GM21390 (cell line): ENCODE data around the gene ORC6.

Experiments
- ATAC-seq: cut with Tn5 transposase; IDR thresholded peaks from one replicate; pipeline ENCODE4 v1.9.1; 2021; ENCODE audit not compliant: unreplicated experiment

The ORC6 gene

DNA sequence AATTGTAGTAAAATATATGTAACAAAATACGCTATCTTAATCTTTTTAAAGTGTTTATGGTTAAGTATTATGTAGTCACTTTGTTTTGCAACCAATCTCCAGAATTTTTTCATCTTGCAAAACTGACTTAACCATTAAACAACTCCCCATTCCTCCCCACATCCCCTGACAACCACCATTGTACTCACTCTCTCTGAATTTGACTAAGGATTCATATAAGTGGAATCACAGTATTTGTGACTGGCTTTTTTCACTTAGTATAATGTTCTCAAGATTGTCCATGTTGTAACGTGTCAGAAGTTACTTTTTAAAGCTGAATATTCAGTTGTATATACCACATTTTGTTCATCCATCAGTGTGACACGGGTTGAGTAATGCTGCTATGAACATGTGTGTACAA lies 10.6 kb downstream of the ORC6 start:
- no peak for ATAC-seq

DNA sequence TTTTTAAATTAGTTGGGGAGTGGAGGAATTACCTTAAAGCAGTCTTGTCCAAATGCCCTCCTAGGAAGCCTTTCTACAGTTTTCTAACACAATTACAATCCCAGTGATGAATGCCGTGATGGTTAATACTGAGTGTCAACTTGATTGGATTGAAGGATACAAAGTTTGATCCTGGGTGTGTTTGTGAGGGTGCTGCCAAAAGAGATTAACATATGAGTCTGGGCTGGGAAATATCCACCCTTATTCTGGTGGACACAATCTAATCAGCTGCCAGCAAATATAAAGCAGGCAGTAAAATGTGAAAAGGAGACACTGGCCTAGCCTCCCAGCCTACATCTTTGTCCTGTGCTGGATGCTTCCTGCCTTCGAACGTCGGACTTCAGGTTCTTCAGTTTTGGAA lies 12.2 kb downstream of the ORC6 start:
- no peak for ATAC-seq

GRCh38 chr16:46702030-46702429 lies 12.6 kb downstream of the ORC6 start:
- no peak for ATAC-seq

DNA sequence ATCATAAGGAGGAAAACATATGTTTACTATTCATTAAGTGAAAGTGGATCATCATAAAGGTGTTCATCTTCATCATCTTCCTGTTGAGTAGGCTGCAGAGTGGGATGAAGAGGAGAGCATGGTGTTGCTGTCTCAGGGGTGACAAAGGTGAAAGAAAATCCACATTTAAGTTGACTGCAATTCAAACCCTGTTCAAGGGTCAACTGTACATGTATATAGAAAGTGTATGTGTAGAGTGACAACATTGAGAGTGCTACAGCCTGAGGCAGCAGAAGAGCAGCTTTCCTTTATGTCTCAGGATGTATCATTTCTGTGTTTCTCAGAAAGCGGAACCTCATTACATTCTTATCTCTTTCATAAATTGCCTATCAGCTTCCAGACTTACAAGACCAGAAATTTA lies 17.2 kb downstream of the ORC6 start:
- no peak for ATAC-seq

DNA sequence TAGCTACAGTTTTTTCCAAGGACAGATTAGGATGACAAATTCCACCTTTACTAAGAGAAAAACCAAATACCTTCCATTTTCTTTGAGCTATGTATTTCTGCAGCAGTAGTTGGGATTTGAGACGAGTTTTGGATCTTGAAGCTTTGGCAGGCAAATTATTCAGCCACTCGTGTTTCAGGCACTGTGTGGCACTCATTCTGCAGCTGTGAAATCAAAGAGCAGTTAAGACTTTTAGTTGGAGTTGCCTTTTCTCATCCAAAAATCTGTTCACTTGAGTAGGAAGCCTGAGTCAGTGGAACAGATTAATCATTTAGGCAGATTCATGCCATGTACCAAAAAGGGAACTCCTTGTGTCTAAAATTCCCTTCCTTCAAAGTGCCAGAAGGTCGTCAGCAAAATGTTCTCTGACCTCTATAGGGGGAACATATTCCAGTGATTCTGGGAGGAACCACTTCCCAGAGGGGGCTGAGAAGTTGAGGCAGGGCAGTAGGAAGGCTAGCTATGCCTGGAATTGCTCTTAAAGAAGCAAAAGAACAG lies 20.1 kb downstream of the ORC6 start:
- no peak for ATAC-seq

- ATAC-seq: no peak
Measured at GRCh38 chr16:46711106-46712058, 21.9 kb downstream of the ORC6 start.

- no peak for ATAC-seq
Measured at GRCh38 chr16:46712911-46713310, 23.5 kb downstream of the ORC6 start.

- no peak for ATAC-seq
Measured at GRCh38 chr16:46713634-46714033, 24.2 kb downstream of the ORC6 start.

DNA sequence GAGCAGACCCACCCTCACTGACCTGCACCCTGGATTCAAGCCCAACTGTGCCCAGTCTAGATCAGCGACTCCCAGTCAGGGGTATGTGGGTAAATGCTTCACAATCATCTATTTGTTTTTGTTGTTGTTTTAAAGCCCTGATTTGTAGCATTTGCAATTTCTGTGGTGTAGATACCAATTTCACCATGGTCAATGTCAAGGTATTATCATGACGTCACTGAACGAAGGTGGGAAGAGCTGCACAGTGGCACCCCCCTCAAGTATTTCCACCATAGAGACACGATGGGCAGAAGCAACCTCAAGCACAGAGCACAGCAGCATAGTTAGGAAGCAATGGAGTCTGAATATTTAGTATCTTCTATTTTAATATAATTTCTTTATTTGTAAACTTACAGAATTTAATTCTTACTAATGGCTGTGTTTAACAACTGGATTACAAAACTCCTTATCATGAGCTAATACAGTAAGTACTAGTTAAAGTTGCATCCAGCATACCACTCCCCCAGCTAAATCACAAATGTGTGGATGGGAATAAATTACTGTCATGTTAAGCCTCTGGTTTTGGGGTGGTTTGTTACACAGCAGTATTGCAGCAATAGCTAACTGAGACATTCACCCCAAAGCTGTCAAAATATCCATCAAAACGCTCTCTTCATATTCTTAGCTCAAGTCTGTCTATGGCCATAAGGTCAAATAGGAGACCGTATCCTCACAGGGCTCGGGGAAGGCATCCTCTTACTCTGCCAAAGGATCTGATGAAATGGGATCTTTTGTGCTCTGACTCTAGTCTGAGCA lies 25.5 kb downstream of the ORC6 start:
- ATAC-seq: no peak

- no peak for ATAC-seq
Measured at GRCh38 chr16:46715769-46716305, 26.4 kb downstream of the ORC6 start.

DNA sequence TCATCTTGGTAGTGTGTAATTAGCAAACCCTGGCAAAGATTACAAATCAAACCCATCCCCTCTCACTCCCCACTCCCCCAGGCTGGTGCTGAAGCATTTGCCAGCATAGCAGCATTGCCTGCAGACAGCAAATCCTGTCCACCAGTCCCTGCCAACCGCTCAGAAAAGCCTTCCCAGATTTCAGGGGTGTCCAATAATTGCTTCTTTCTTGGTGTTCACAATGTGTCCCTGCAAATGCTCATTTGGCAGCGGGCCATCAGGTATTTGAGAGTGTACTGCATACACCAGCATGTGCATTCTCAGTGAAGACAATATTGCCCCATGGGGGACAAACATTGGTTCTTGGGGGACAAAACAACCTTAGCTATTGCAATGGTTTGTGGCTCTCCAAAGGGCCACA lies 28.2 kb downstream of the ORC6 start:
- ATAC-seq: no peak

DNA sequence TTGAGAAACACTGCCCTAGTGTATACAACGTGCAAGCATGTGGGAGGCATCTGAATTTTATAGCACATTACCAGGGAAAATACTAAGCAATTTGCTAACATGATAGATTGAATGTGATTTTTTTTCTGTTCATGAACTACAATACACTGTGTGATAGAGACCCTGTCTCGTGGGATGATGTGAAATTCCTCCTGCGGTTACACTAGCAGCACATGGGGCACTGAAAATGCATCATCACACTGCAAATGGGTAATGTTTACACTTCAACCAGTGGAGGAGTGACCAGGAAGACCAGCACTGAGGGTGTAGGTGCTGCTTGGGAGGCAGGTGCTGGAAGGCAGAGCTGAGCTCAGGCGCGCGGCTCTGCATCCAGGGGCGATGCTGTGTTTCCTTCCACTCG lies 28.8 kb downstream of the ORC6 start:
- no peak for ATAC-seq

DNA sequence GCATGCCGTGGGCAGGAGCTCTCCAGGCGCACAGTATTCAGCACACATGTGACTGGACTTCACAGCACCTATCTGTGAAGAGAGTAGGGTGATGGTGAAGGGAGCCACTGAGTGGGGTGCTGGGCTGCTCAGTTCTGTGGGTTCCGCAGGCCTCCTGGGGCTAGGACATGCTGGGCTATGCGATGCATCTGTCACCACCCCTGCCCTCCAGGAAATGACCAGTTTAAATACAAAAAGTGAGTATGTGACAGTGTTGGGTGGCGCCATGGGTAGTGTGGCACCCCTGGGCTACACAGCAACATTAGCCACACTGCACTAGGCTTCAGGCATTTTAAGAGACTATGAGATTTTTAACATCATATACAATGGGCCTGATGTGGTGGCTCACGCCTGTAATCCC lies 30.1 kb downstream of the ORC6 start:
- ATAC-seq: no peak

GRCh38 chr16:46720619-46721018 lies 31.2 kb downstream of the ORC6 start:
- no peak for ATAC-seq

- no peak for ATAC-seq
Measured at GRCh38 chr16:46721885-46722284, 32.4 kb downstream of the ORC6 start.

- no peak for ATAC-seq
Measured at GRCh38 chr16:46727184-46727583, 37.7 kb downstream of the ORC6 start.

- ATAC-seq: no peak
Measured at GRCh38 chr16:46727630-46728029, 38.2 kb downstream of the ORC6 start.

- ATAC-seq: no peak
Measured at GRCh38 chr16:46728806-46729205, 39.3 kb downstream of the ORC6 start.

DNA sequence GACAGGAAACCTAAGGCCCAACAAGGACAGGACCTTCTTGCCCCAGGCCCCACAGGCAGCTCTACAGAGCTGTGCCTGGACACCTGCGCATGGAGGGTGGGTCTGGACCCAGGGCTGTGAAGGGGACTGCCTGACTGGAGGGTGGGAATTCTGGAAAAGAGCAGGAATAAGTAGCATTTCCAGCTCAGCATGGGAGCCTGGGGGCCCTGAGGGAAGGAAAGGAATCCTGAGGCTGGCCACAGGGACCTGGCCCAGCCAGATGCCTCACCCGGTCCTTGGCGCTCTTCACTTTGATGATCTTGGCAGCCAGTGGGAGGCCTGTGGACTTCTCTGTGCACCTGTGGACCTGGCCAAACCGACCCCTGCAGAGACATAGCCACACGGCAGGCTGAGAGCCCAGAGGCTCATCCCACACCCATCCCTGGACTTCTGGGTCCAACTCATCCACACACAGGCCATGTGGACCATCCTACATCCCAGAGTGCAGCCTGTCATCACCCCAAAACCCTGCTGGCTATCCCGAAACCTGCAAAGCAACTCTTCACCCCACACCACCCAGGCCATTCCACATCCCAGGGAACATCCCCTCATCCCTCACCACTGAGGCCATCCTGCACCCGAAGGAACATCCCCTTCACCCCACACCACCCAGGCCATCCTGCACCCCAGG lies 40.0 kb downstream of the ORC6 start:
- ATAC-seq: no peak

- no peak for ATAC-seq
Measured at GRCh38 chr16:46730126-46730525, 40.7 kb downstream of the ORC6 start.
